ENCODE measurements around the gene BCL10.

GRCh38 chr1:85289848-85290335, 13.5 kb upstream of the BCL10 start:
- TF ChIP-seq CHD2 (IDR thresholded peaks at IDR 0.05; ENCODE audit: low read length, partially characterized antibody) (no peak), EZH2phosphoT487 (IDR thresholded peaks at IDR 0.05; ENCODE audit: borderline replicate concordance, low read depth) (no peak), RFX5 (IDR thresholded peaks at IDR 0.05; ENCODE audit: low read length) (no peak), SMC3 (IDR thresholded peaks at IDR 0.05; ENCODE audit: low read depth, low read length) (no peak), USF2 (IDR thresholded peaks at IDR 0.05; ENCODE audit: borderline replicate concordance, low read depth, low read length) (no peak), EP300 (IDR thresholded peaks at IDR 0.05; ENCODE audit: borderline replicate concordance in 1 of 2, low read depth in 1 of 2, low read length in 1 of 2) (no peak), TAF1 (IDR thresholded peaks at IDR 0.05; ENCODE audit: borderline replicate concordance, low read depth, low read length) (no peak), POLR2AphosphoS5 (IDR thresholded peaks at IDR 0.05; ENCODE audit: low read depth, low read length) (no peak), JUND (IDR thresholded peaks at IDR 0.05) (no peak), RCOR1 (IDR thresholded peaks at IDR 0.05; ENCODE audit: low read length) (no peak)
- TF ChIP-seq, protein P1, sequence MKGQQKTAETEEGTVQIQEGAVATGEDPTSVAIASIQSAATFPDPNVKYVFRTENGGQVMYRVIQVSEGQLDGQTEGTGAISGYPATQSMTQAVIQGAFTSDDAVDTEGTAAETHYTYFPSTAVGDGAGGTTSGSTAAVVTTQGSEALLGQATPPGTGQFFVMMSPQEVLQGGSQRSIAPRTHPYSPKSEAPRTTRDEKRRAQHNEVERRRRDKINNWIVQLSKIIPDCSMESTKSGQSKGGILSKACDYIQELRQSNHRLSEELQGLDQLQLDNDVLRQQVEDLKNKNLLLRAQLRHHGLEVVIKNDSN (IDR thresholded peaks at IDR 0.05; ENCODE audit: borderline replicate concordance, low read depth) = no peak
- TF ChIP-seq, protein P2, sequence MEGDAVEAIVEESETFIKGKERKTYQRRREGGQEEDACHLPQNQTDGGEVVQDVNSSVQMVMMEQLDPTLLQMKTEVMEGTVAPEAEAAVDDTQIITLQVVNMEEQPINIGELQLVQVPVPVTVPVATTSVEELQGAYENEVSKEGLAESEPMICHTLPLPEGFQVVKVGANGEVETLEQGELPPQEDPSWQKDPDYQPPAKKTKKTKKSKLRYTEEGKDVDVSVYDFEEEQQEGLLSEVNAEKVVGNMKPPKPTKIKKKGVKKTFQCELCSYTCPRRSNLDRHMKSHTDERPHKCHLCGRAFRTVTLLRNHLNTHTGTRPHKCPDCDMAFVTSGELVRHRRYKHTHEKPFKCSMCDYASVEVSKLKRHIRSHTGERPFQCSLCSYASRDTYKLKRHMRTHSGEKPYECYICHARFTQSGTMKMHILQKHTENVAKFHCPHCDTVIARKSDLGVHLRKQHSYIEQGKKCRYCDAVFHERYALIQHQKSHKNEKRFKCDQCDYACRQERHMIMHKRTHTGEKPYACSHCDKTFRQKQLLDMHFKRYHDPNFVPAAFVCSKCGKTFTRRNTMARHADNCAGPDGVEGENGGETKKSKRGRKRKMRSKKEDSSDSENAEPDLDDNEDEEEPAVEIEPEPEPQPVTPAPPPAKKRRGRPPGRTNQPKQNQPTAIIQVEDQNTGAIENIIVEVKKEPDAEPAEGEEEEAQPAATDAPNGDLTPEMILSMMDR (IDR thresholded peaks at IDR 0.05) = no peak
- TF ChIP-seq, protein P3, sequence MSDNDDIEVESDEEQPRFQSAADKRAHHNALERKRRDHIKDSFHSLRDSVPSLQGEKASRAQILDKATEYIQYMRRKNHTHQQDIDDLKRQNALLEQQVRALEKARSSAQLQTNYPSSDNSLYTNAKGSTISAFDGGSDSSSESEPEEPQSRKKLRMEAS (IDR thresholded peaks at IDR 0.05; ENCODE audit: low read depth) = no peak

Measured in SK-N-SH (cell line).